IMR-90 (cell line): ENCODE results near the gene AAMDC. TPM values are rescaled to one million over a fixed set of nuclear protein-coding genes. Genes with fewer than 3 reads are reported as not detected.

Experiments
- ATAC-seq: fragments of 200-7000 bp; cut with Tn5 transposase; 2 replicates; pipeline ENCODE4 v1.9.1; 2020; ENCODE audit warnings: low read depth, mild to moderate bottlenecking, moderate library complexity
- BruUV-seq: library from RNA; stranded (reverse); fragments of 400-500 nt; replicated peaks from 2 replicates; lab custom pipeline; 2021; lab: Mats Ljungman, UMichigan
- CTCF ChIA-PET: fragments of 300-600 bp; formaldehyde crosslinking; extraction: SDS; loops from one replicate; lab custom pipeline; 2021; ENCODE audit warnings: antibody characterized with exemption; lab: Yijun Ruan, JAX
- POLR2A ChIA-PET: fragments of 300-600 bp; sonication (Branson Sonifier 250); formaldehyde crosslinking; loops from one replicate; lab custom pipeline; 2022; ENCODE audit warnings: antibody characterized with exemption; ENCODE audit not compliant: unreplicated experiment; lab: Charles Lee
- DNase-seq: peaks from one replicate; pipeline ENCODE4 v3.0.0; 2013
- H2AFZ ChIP-seq: replicated peaks from 2 replicates; pipeline ENCODE3; 2013; ENCODE audit warnings: low read length, mild to moderate bottlenecking; ENCODE audit not compliant: poor library complexity
- H2AK5ac ChIP-seq: 2 replicates; pipeline ENCODE4 v1.6.1; 2013; ENCODE audit warnings: low read depth, low read length, inconsistent platforms
- H2AK9ac ChIP-seq: replicated peaks from 2 replicates; pipeline ENCODE3; 2013; ENCODE audit warnings: mild to moderate bottlenecking, low read depth, low read length, moderate library complexity; ENCODE audit not compliant: poor library complexity
- H2BK120ac ChIP-seq: 2 replicates; pipeline ENCODE4 v1.6.1; 2013; ENCODE audit warnings: low read depth, low read length, inconsistent platforms
- H2BK15ac ChIP-seq: 3 replicates; pipeline ENCODE4 v1.6.1; 2013; ENCODE audit warnings: low read depth, low read length, inconsistent platforms
- H2BK20ac ChIP-seq: 2 replicates; pipeline ENCODE4 v1.6.1; 2013; ENCODE audit warnings: low read depth, mild to moderate bottlenecking, inconsistent platforms, low read length, moderate library complexity
- H2BK5ac ChIP-seq: 2 replicates; pipeline ENCODE4 v1.6.1; 2013; ENCODE audit warnings: mild to moderate bottlenecking, low read depth, low read length, inconsistent platforms; ENCODE audit not compliant: poor library complexity, severe bottlenecking
- H3K14ac ChIP-seq: replicated peaks from 2 replicates; pipeline ENCODE4 v1.6.1; 2013; ENCODE audit warnings: low read depth, low read length, inconsistent platforms
- H3K18ac ChIP-seq: 2 replicates; pipeline ENCODE4 v1.6.1; 2013; ENCODE audit warnings: low read depth, low read length, control low read depth
- H3K23ac ChIP-seq: 2 replicates; pipeline ENCODE4 v1.6.1; 2013; ENCODE audit warnings: low read depth, low read length, inconsistent platforms
- H3K27ac ChIP-seq: 2 replicates; pipeline ENCODE4 v1.5.1; 2013; ENCODE audit warnings: mild to moderate bottlenecking, control low read depth, low read length; ENCODE audit not compliant: insufficient read depth
- H3K27me3 ChIP-seq: 2 replicates; pipeline ENCODE4 v1.6.1; 2013; ENCODE audit warnings: low read length; ENCODE audit not compliant: control insufficient read depth, insufficient read depth
- H3K36me3 ChIP-seq: 2 replicates; pipeline ENCODE4 v1.6.1; 2013; ENCODE audit warnings: low read length, mixed read lengths; ENCODE audit not compliant: control insufficient read depth, insufficient read depth
- H3K4ac ChIP-seq: 2 replicates; pipeline ENCODE4 v1.6.1; 2013; ENCODE audit warnings: low read depth, low read length, inconsistent platforms
- H3K4me1 ChIP-seq: 2 replicates; pipeline ENCODE4 v1.6.1; 2013; ENCODE audit warnings: low read length, mixed read lengths; ENCODE audit not compliant: control insufficient read depth, insufficient read depth
- H3K4me2 ChIP-seq: 2 replicates; pipeline ENCODE4 v1.6.1; 2013; ENCODE audit warnings: low read depth, mild to moderate bottlenecking, control low read depth, low read length, moderate library complexity
- H3K4me3 ChIP-seq: 2 replicates; pipeline ENCODE4 v1.5.1; 2013; ENCODE audit warnings: low read depth, mild to moderate bottlenecking, control low read depth, low read length, moderate library complexity; ENCODE audit not compliant: insufficient read depth
- H3K56ac ChIP-seq: 2 replicates; pipeline ENCODE4 v1.6.1; 2013; ENCODE audit warnings: low read length, inconsistent platforms; ENCODE audit not compliant: insufficient read depth; ENCODE audit errors: extremely low read depth
- H3K79me1 ChIP-seq, 2 experiments: 2 replicates each; pipeline ENCODE4 v1.6.1; 2013; ENCODE audit warnings: low read length in 2 of 2, inconsistent platforms in 1 of 2, low read depth in 1 of 2
- H3K9ac ChIP-seq: 2 replicates; pipeline ENCODE4 v1.6.1; 2013; ENCODE audit warnings: low read depth, low read length, control low read depth
- H3K9me1 ChIP-seq: 2 replicates; pipeline ENCODE4 v1.6.1; 2013; ENCODE audit warnings: low read length, inconsistent platforms; ENCODE audit not compliant: insufficient read depth
- H3K9me3 ChIP-seq: 2 replicates; pipeline ENCODE4 v1.6.1; 2013; ENCODE audit warnings: low read length; ENCODE audit not compliant: control insufficient read depth, insufficient read depth
- H4K20me1 ChIP-seq: 2 replicates; pipeline ENCODE4 v1.6.1; 2013; ENCODE audit warnings: low read length, inconsistent platforms; ENCODE audit not compliant: insufficient read depth
- H4K5ac ChIP-seq: 2 replicates; pipeline ENCODE4 v1.6.1; 2013; ENCODE audit warnings: mild to moderate bottlenecking, low read depth, low read length, control low read depth
- H4K8ac ChIP-seq, 2 experiments: 2 replicates each; pipeline ENCODE4 v1.6.1; 2013; ENCODE audit warnings: low read depth in 2 of 2, low read length in 2 of 2, control low read depth in 1 of 2, inconsistent platforms in 1 of 2
- H4K91ac ChIP-seq: 2 replicates; pipeline ENCODE4 v1.6.1; 2013; ENCODE audit warnings: low read depth, low read length, inconsistent platforms; ENCODE audit not compliant: insufficient read depth
- CTCF ChIP-seq: conservative IDR thresholded peaks from 2 replicates; pipeline ENCODE4 v1.5.1; 2012; ENCODE audit warnings: mild to moderate bottlenecking, low read depth, low read length, improper control_type of control experiment
- POLR2A ChIP-seq: IDR thresholded peaks from 2 replicates; pipeline ENCODE4 v1.6.1; 2012; ENCODE audit warnings: mild to moderate bottlenecking, low read depth, low read length
- RAD21 ChIP-seq: IDR thresholded peaks from 2 replicates; pipeline ENCODE4 v1.6.1; 2012; ENCODE audit warnings: low read length, improper control_type of control experiment
- SMC3 ChIP-seq: fragments of 150-350 bp; IDR thresholded peaks from 2 replicates; pipeline ENCODE4 v1.6.1; 2016; ENCODE audit warnings: low read depth, mild to moderate bottlenecking, antibody characterized with exemption, low read length, moderate library complexity
- WGBS, 2 experiments: methylation state at CpG; one replicate each; pipeline versions ENCODE4 v1.1.5 to v1.1.7; 2013; ENCODE audit warnings: missing lambda C conversion rate in 2 of 2; ENCODE audit not compliant: insufficient read length in 1 of 2; ENCODE audit errors: extremely low coverage in 2 of 2; 5-methylcytosine and 5-hydroxymethylcytosine counted together
- dilution Hi-C: fragments of 300-500 bp; cut with HindIII; formaldehyde crosslinking; loops from one replicate; pipeline ENCODE4 v1.14.3; 2018; ENCODE audit warnings: low sequenced_read_pairs; ENCODE audit not compliant: unreplicated experiment
- in situ Hi-C: fragments of 300-500 bp; cut with MboI; formaldehyde crosslinking; loops from 3 replicates; pipeline ENCODE4 v1.14.3; 2019; ENCODE audit warnings: low sequenced_read_pairs, inconsistent platforms, mixed read lengths
- intact Hi-C: fragments of 100-400 bp; cut with micrococcal nuclease; formaldehyde crosslinking; loops from 2 replicates; pipeline ENCODE4 v1.10.0; 2022
- polyA plus RNA-seq, 3 experiments: library from polyadenylated mRNA; depleted of rRNA; stranded (reverse); fragments of >200 nt; gene quantifications; 2 replicates each; pipeline ENCODE4 v1.2.3, GENCODE V29; 2012; ENCODE audit warnings: low replicate concordance in 1 of 3
- total RNA-seq: library from RNA; depleted of rRNA; stranded (reverse); fragments of >200 nt; gene quantifications from 2 replicates; pipeline ENCODE4 v1.2.3, GENCODE V29; 2012

AAMDC gene
- total and polyA plus RNA-seq, 2 of the 4 experiments (the other 2 are of a cell fraction) = 15.8 to 47.6 TPM

- in situ Hi-C loops (loop anchor here (10.0 kb wide), 1 partner anchor 218 kb away; the partner anchor contains the start of gene INTS4), dilution Hi-C loops (no loop called here), intact Hi-C loops (loop anchor here (1.0 kb wide), 2 partner anchors 224 to 270 kb away; no protein-coding TSS in a partner anchor)
- no peak overlapping the region for H3K56ac ChIP-seq
- no TSS peak for BruUV-seq
- H3K14ac ChIP-seq = no peak overlapping the region
- H4K20me1 ChIP-seq = peaks cover 92% of the 10 kb centered on the region
- ChIA-PET CTCF (interaction anchor here (0.7 to 1.0 kb wide), 3 partner anchors 12 to 223 kb away, joined by 3 read pairs; no protein-coding TSS in a partner anchor), POLR2A (no interaction called here)
- H3K27me3 ChIP-seq = no peaks in the 10 kb centered on the region
- peaks cover 8% of the 10 kb centered on the region; the same call in 1 of the 2 replicates for H3K9me1 ChIP-seq
- no peak overlapping the region for H2AK9ac ChIP-seq
- H3K79me1 ChIP-seq = peaks cover 29 to 82% of the 10 kb centered on the region in 2 experiments
- no peak overlapping the region for H3K18ac ChIP-seq
- no peaks in the 10 kb centered on the region for H3K9me3 ChIP-seq
- H2AFZ ChIP-seq = no peak overlapping the region
- H3K4me1 ChIP-seq = 0 out of 2 replicates have a peak, but pooled peaks cover 1% of the 10 kb centered on the region
- H4K5ac ChIP-seq = no peak overlapping the region
- H4K91ac ChIP-seq = no peak overlapping the region
- WGBS, 2 experiments = no CpG with 5 or more reads among the region's 1 CpG
- H3K36me3 ChIP-seq = peaks cover 2% of the 10 kb centered on the region
- H3K9ac ChIP-seq = no peak overlapping the region
- no peak overlapping the region for H2BK20ac ChIP-seq
- no peak overlapping the region for H3K4me2 ChIP-seq
- H2AK5ac ChIP-seq = no peak overlapping the region
- H2BK15ac ChIP-seq = no peak overlapping the region
- no peak overlapping the region for H3K23ac ChIP-seq
- H3K27ac ChIP-seq = no peak overlapping the region
- H4K8ac ChIP-seq = no peak overlapping the region
- peak; percentile 59 for TF ChIP-seq RAD21
- TF ChIP-seq SMC3 = peak; percentile 54; the same call in 1 of the 2 replicates
- no peak for TF ChIP-seq POLR2A
- peak; percentile 43 for TF ChIP-seq CTCF
- ATAC-seq = peak; percentile 29; the same call in 1 of the 2 replicates
- DNase-seq = peak; percentile 20
- H3K4me3 ChIP-seq = no peak overlapping the region
- H2BK5ac ChIP-seq = no peak overlapping the region
- no peak overlapping the region for H3K4ac ChIP-seq
- H2BK120ac ChIP-seq = no peak overlapping the region
Observed at GRCh38 chr11:77776455-77776854, 44.5 kb upstream of the AAMDC start.
